Right lobe of liver (tissue), 4 donors: ENCODE data around the gene CYP4F8.

Experiments
- POLR2A ChIP-seq: fragments of 450-650 bp; IDR thresholded peaks from one replicate; pipeline ENCODE4 v1.6.1; 2017; ENCODE audit warnings: antibody characterized with exemption, mild to moderate bottlenecking
- TF ChIP-seq, protein P1 (sequence below), 4 donors: fragments of 200-600 bp in 3 of 4; fragments of 450-650 bp in 1 of 4; IDR thresholded peaks; one replicate each; pipeline versions ENCODE4 v1.5.1 to v1.8.0; 2016 to 2022; ENCODE audit warnings: antibody characterized with exemption in 4 of 4, mild to moderate bottlenecking in 2 of 4
- donor health status: DM: no; HTN: no; CAD: no.
- donor health status: DM: no; HTN: no; CAD: no.
- donor health status: DM: no; HTN: yes; CAD: no.

- no peak for TF ChIP-seq POLR2A
- TF ChIP-seq, protein P1, sequence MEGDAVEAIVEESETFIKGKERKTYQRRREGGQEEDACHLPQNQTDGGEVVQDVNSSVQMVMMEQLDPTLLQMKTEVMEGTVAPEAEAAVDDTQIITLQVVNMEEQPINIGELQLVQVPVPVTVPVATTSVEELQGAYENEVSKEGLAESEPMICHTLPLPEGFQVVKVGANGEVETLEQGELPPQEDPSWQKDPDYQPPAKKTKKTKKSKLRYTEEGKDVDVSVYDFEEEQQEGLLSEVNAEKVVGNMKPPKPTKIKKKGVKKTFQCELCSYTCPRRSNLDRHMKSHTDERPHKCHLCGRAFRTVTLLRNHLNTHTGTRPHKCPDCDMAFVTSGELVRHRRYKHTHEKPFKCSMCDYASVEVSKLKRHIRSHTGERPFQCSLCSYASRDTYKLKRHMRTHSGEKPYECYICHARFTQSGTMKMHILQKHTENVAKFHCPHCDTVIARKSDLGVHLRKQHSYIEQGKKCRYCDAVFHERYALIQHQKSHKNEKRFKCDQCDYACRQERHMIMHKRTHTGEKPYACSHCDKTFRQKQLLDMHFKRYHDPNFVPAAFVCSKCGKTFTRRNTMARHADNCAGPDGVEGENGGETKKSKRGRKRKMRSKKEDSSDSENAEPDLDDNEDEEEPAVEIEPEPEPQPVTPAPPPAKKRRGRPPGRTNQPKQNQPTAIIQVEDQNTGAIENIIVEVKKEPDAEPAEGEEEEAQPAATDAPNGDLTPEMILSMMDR (IDR thresholded peaks at IDR 0.05): no peak
Observed at GRCh38 chr19:15669891-15670290, 54.9 kb downstream of the CYP4F8 start.
